K562 (cell line): ENCODE data around the gene RHAG. TPM values are rescaled to one million over a fixed set of nuclear protein-coding genes. Genes with fewer than 3 reads are reported as not detected.

Source experiments
- ATAC-seq: fragments of 200-7000 bp; cut with Tn5 transposase; 3 replicates; pipeline ENCODE4 v1.9.1; 2020; ENCODE audit warnings: moderate library complexity
- BruUV-seq: library from RNA; stranded (reverse); fragments of 400-500 nt; replicated peaks from 2 replicates; lab custom pipeline; 2021; lab: Mats Ljungman, UMichigan
- CTCF ChIA-PET: fragments of 300-600 bp; formaldehyde crosslinking; extraction: SDS; loops from one replicate; lab custom pipeline; 2021; ENCODE audit warnings: low intra/inter-chr PET ratio; lab: Yijun Ruan, JAX
- POLR2A ChIA-PET: fragments of 300-600, 350-650 bp; sonication (Branson Sonifier 250); formaldehyde crosslinking; extraction: SDS; loops from one replicate; lab custom pipeline; 2021; ENCODE audit warnings: antibody characterized with exemption, inconsistent platforms; lab: Yijun Ruan, JAX
- DNase-seq, 4 experiments: peaks; one replicate each; pipeline versions ENCODE4 v3.0.0 to v3.0.0-alpha.2; 2011 to 2018; ENCODE audit warnings: low spot score in 3 of 4, mixed read lengths in 3 of 4; ENCODE audit errors: extremely low read depth in 1 of 4
- FAIRE-seq: peaks from 2 replicates; lab custom pipeline; 2011; peaks lifted over from hg19 to GRCh38; lab: Jason Lieb, UNC
- H2AFZ ChIP-seq: 2 replicates; pipeline ENCODE4 v1.6.0; 2011; ENCODE audit warnings: low read depth, low read length, control low read depth, inconsistent platforms
- H3K27ac ChIP-seq: fragments of 200-600 bp; 3 replicates; pipeline ENCODE4 v1.8.0; 2011; ENCODE audit warnings: low read depth, mild to moderate bottlenecking, control low read depth, inconsistent platforms, low read length, moderate library complexity, mixed read lengths; ENCODE audit errors: extremely low read depth
- H3K27me3 ChIP-seq, 2 experiments: fragments of 300-600 bp in 1 of 2; 2 replicates in 1 of 2; 3 replicates in 1 of 2; pipeline versions ENCODE4 v1.6.0 to v1.8.0; 2011; ENCODE audit warnings: inconsistent platforms in 2 of 2, low read length in 2 of 2, mild to moderate bottlenecking in 1 of 2, mixed read lengths in 1 of 2, moderate library complexity in 1 of 2; ENCODE audit not compliant: control insufficient read depth in 2 of 2, insufficient read depth in 2 of 2
- H3K36me3 ChIP-seq: fragments of 300-600 bp; 3 replicates; pipeline ENCODE4 v1.8.0; 2011; ENCODE audit warnings: mild to moderate bottlenecking, low read length, inconsistent platforms; ENCODE audit not compliant: control insufficient read depth, insufficient read depth
- H3K4me1 ChIP-seq, 2 experiments: fragments of 200-600 bp in 1 of 2; replicated peaks in 1 of 2; 2 replicates in 1 of 2; 3 replicates in 1 of 2; pipeline versions ENCODE4 v1.5.1 to v1.8.0; 2011; ENCODE audit warnings: inconsistent platforms in 2 of 2, low read length in 2 of 2, mild to moderate bottlenecking in 1 of 2, mixed read lengths in 1 of 2, moderate library complexity in 1 of 2; ENCODE audit not compliant: control insufficient read depth in 2 of 2, insufficient read depth in 2 of 2
- H3K4me2 ChIP-seq: 2 replicates; pipeline ENCODE4 v1.6.1; 2011; ENCODE audit warnings: low read length, control low read depth, inconsistent platforms, mixed read lengths; ENCODE audit not compliant: insufficient read depth
- H3K4me3 ChIP-seq: fragments of 200-600 bp; sonication (generic), shearing (Covaris generic); 2 replicates; pipeline ENCODE4 v1.5.1; 2016; ENCODE audit warnings: control low read depth, inconsistent platforms
- H3K79me2 ChIP-seq: fragments of 200-600 bp; 3 replicates; pipeline ENCODE4 v1.8.0; 2011; ENCODE audit warnings: low read length, inconsistent platforms; ENCODE audit not compliant: control insufficient read depth, insufficient read depth
- H3K9ac ChIP-seq, 2 experiments: 2 replicates each; pipeline versions ENCODE4 v1.6.0 to v1.6.1; 2011; ENCODE audit warnings: low read depth in 2 of 2, low read length in 2 of 2, control low read depth in 1 of 2, inconsistent platforms in 1 of 2, mild to moderate bottlenecking in 1 of 2, mixed read lengths in 1 of 2; ENCODE audit not compliant: insufficient read depth in 1 of 2
- H3K9me1 ChIP-seq: one replicate; pipeline ENCODE4 v1.6.0; 2011; ENCODE audit warnings: inconsistent platforms, mild to moderate bottlenecking, low read length, moderate library complexity; ENCODE audit not compliant: control insufficient read depth, insufficient read depth
- H3K9me3 ChIP-seq: replicated peaks from 2 replicates; pipeline ENCODE4 v1.5.1; 2011; ENCODE audit warnings: low read depth, low read length, inconsistent platforms; ENCODE audit not compliant: control insufficient read depth, insufficient read depth
- H4K20me1 ChIP-seq: replicated peaks from 2 replicates; pipeline ENCODE4 v1.6.1; 2011; ENCODE audit warnings: low read length, inconsistent platforms, mixed read lengths; ENCODE audit not compliant: control insufficient read depth, insufficient read depth
- CEBPB ChIP-seq: fragments of 450-650 bp; IDR thresholded peaks from 2 replicates; pipeline ENCODE4 v1.6.1; 2016; ENCODE audit warnings: missing genetic modification characterization, missing compliant biosample characterization
- CEBPG ChIP-seq, 3 experiments: fragments of 200-800 bp in 1 of 3; sonication (Bioruptor generic) in 1 of 3; sonication (generic) in 1 of 3; formaldehyde crosslinking in 1 of 3; IDR thresholded peaks in 2 of 3; conservative IDR thresholded peaks in 1 of 3; 2 replicates each; pipeline versions ENCODE4 v1.6.1 to v1.8.0; 2016 to 2022; ENCODE audit warnings: missing compliant biosample characterization in 2 of 3, missing genetic modification characterization in 2 of 3, mild to moderate bottlenecking in 1 of 3, missing genetic modification reagents in 1 of 3
- GATA2 ChIP-seq: sonication (generic); formaldehyde crosslinking; IDR thresholded peaks from 2 replicates; pipeline ENCODE4 v1.4.0; 2020; ENCODE audit warnings: mild to moderate bottlenecking, missing genetic modification reagents
- MYBL2 ChIP-seq, 2 experiments: fragments of 450-650 bp in 1 of 2; sonication (generic) in 1 of 2; formaldehyde crosslinking in 1 of 2; IDR thresholded peaks; 2 replicates each; pipeline versions ENCODE4 v1.6.1 to v1.8.1; 2017 to 2022; ENCODE audit warnings: borderline replicate concordance in 1 of 2, inconsistent platforms in 1 of 2, low read depth in 1 of 2, mild to moderate bottlenecking in 1 of 2, missing genetic modification reagents in 1 of 2, moderate library complexity in 1 of 2
- RNF2 ChIP-seq: sonication (generic); IDR thresholded peaks from 2 replicates; pipeline ENCODE4 v1.6.1; 2016
- TEAD2 ChIP-seq: fragments of 450-650 bp; IDR thresholded peaks from 2 replicates; pipeline ENCODE4 v1.6.1; 2016; ENCODE audit warnings: missing genetic modification characterization, control low read depth, missing compliant biosample characterization
- WGBS: fragments of 100-300 bp; shearing (Covaris generic); methylation state at CpG from one replicate; pipeline ENCODE4 v1.1.6; 2016; ENCODE audit warnings: low coverage, mixed read lengths; ENCODE audit not compliant: insufficient coverage; ENCODE audit errors: missing lambda C conversion rate; 5-methylcytosine and 5-hydroxymethylcytosine counted together
- in situ Hi-C: fragments of 300-500 bp; cut with MboI; formaldehyde crosslinking; loops from 4 replicates; pipeline ENCODE4 v1.15.0; 2018; ENCODE audit warnings: inconsistent platforms, mixed read lengths
- intact Hi-C: fragments of 100-400 bp; cut with micrococcal nuclease; formaldehyde crosslinking; loops from 2 replicates; pipeline ENCODE4 v1.14.2; 2022
- polyA plus RNA-seq, 8 experiments: library from polyadenylated mRNA; depleted of rRNA in 4 of 8; stranded (reverse) in 5 of 8; unstranded in 3 of 8; fragments of >200 nt; fragmentation: Nextera tagmentation in 2 of 8; fragmentation: Illumina TruSeq in 1 of 8; extraction: Ambion mirVana in 2 of 8; extraction: Trizol in 1 of 8; gene quantifications; 2 replicates each; pipeline versions ENCODE4 v1.2.1 to v1.2.3, GENCODE V29; 2011 to 2014; ENCODE audit warnings: inconsistent platforms in 1 of 8, missing spikeins in 1 of 8
- total RNA-seq, 7 experiments: library from RNA; depleted of rRNA in 6 of 7; stranded (reverse); fragments of >200 nt in 6 of 7; fragmentation: Illumina TruSeq in 2 of 7; extraction: Trizol in 2 of 7; gene quantifications; 2 replicates each; pipeline versions ENCODE4 v1.2.1 to v1.2.3, GENCODE V29; 2011 to 2021; ENCODE audit warnings: low replicate concordance in 1 of 7

RHAG gene
- total and polyA plus RNA-seq, 9 of the 15 experiments (the other 6 are each of a cell fraction or from before 2014, with no cell fraction given), result 290 to 1,202 (median 505) TPM

- H3K9me1 ChIP-seq, result no peaks in the 10 kb centered on the region
- ChIA-PET POLR2A (no interaction called here), CTCF (no interaction called here)
- ATAC-seq (peak; percentile 9; the same call in 2 of the 3 replicates), DNase-seq (no peak), FAIRE-seq (no peak)
- H2AFZ ChIP-seq, result peak overlapping the region; percentile 57
- TF ChIP-seq CEBPG (CRISPR knock-in tag; IDR thresholded peaks at IDR 0.05) (no peak), CEBPG (tag; conservative IDR thresholded peaks at IDR 0.05 in 1 of 2, IDR thresholded peaks at IDR 0.05 in 1 of 2) (peak; percentile 58 to 79; a peak in 3 of 4 replicates), TEAD2 (no peak), GATA2 (CRISPR knock-in tag) (no peak), CEBPB (tag) (peak; percentile 85), MYBL2 (IDR thresholded peaks at IDR 0.05; ENCODE audit: low read depth) (0 out of 2 replicates have a peak, but pooled peaks have one; percentile 16), MYBL2 (CRISPR knock-in tag; IDR thresholded peaks at IDR 0.05; ENCODE audit: borderline replicate concordance) (no peak), RNF2 (no peak)
- no peak overlapping the region for H3K27ac ChIP-seq
- no peak overlapping the region for H3K4me2 ChIP-seq
- H3K79me2 ChIP-seq, result no peaks in the 10 kb centered on the region
- no peaks in the 10 kb centered on the region for H3K27me3 ChIP-seq
- intact Hi-C loops, result no loop called here
- in situ Hi-C loops, result no loop called here
- 18% methylated on average over 2 of the region's 2 CpGs for WGBS
- no peaks in the 10 kb centered on the region for H4K20me1 ChIP-seq
- H3K36me3 ChIP-seq, result no peaks in the 10 kb centered on the region
- no peak overlapping the region for H3K9ac ChIP-seq
- H3K4me3 ChIP-seq, result no peak overlapping the region
- H3K4me1 ChIP-seq, result peaks cover 3 to 21% of the 10 kb centered on the region in 2 experiments; a peak in 3 of 5 replicates
- H3K9me3 ChIP-seq, result no peaks in the 10 kb centered on the region
- BruUV-seq, result no TSS peak
Measured at GRCh38 chr6:49651239-49651638, 14.6 kb upstream of the RHAG start.
